ENCODE results near the gene ZFPM1. TPM values are rescaled to one million over a fixed set of nuclear protein-coding genes. Genes with fewer than 3 reads are reported as not detected.

ZFPM1 gene
- total and polyA plus RNA-seq, 8 donors: 3.6 to 22.5 (median 19.3) TPM

- ATAC-seq (no peak), FAIRE-seq (no peak), DNase-seq (no peak)
- TF ChIP-seq CTCF (IDR thresholded peaks at IDR 0.05): no peak
- WGBS, 2 donors: 63 to 70% methylated on average over 16 of the region's 16 CpGs
- Histone ChIP-seq H3K4me1 (peaks cover 15 to 36% (median 16%) of the 10 kb centered on the region in 3 donors), H3K9me3 (no peaks in the 10 kb centered on the region), H3K36me3 (no peaks in the 10 kb centered on the region), H3K4me3 (no peak overlapping the region), H3K27ac (no peak overlapping the region), H3K27me3 (no peaks in the 10 kb centered on the region)
- intact Hi-C loops (cut with DNase I): no loop called here
These were observed 10.3 kb downstream of the ZFPM1 start for GRCh38 chr16:88463411-88463810.

DNA sequence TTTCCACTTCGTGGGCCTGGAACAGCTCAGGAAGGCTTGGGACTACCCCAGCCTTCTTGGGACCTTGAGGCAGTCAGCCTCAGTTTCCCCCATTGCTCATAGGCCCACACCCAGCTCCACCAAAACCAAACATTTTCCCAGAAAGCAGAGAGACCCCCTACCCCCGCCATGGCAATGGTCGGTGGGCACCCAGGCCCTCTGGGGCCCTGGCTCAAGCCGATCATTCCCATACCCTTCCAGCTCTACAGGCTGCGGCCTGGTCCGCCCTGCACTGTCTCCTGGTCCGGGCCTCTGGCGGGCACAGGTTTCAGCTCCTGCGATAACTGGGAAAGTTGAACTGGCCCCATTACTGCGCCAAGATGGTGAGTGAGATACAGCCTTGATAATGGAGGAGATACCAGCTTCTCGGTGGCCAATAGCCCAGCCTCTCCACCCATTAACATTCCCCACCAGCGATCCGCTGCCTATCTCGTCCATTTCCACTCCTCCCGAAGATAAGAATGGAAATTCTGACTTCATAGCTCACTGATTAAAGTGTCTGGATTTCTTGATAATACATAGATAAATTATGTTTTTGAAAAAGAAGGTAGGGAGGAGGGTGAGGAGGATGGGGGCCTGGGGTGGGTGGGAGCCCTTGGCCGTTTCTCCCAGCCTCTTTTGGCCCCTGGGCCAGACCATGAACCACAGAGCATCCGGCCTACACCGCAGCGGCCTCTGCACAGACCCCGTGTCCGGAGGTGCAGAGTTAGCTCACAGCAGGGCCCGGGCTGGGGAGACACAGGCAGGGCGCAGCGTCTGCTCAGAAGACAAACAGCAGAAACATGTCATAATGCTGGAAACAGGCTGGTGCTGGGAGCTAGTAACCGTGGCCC, 11.6 kb downstream of the ZFPM1 start:
- WGBS, 2 donors: 54 to 56% methylated on average over 25 of the region's 25 CpGs
- Histone ChIP-seq H3K27me3 (no peaks in the 10 kb centered on the region), H3K4me3 (no peak overlapping the region), H3K9me3 (no peaks in the 10 kb centered on the region), H3K36me3 (no peaks in the 10 kb centered on the region), H3K4me1 (peaks cover 7 to 32% (median 16%) of the 10 kb centered on the region in 3 donors), H3K27ac (no peak overlapping the region)
- intact Hi-C loops (cut with DNase I): no loop called here
- ATAC-seq: no peak
- no peak for FAIRE-seq
- DNase-seq: no peak
- no peak for TF ChIP-seq CTCF (IDR thresholded peaks at IDR 0.05)

DNA sequence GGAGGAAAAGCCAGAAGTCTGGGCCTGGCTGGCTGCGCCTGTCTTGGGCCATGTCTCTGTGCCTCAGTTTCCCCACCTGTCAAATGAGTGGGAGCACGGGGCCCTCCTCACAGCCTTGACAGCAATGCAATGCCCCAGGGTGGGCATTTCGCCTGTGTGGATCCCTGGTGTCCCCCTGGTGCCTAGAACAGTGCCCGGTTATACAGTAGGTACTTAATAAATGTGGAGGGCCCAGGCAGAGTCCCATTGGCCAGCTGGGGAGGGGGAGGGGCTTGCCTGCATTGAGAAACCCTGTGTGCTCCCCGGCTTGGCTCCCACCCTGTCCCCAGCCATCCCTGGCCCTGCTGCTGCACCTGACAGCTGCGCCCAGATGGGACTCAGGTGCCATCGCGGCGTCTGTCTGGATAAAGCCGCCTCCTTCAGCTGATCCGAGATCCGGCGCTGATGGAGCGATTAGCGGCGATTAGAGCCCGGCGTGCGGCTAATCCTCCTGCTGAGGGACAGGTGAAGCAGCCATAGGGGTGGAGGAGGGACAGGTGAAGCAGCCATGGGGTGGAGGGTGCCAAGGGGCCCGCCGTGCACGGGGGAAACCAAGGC, 12.4 kb downstream of the ZFPM1 start:
- no peak overlapping the region for H3K27ac ChIP-seq
- no peak for TF ChIP-seq CTCF (IDR thresholded peaks at IDR 0.05)
- H3K4me1 ChIP-seq: peaks cover 7 to 29% (median 16%) of the 10 kb centered on the region in 3 donors
- 75 to 79% methylated on average over 22 of the region's 22 CpGs for WGBS, 2 donors
- DNase-seq: no peak
- no peak for ATAC-seq
- H3K36me3 ChIP-seq: no peaks in the 10 kb centered on the region
- no peaks in the 10 kb centered on the region for H3K9me3 ChIP-seq
- H3K4me3 ChIP-seq: no peak overlapping the region
- intact Hi-C loops (cut with DNase I): no loop called here
- no peak for FAIRE-seq
- H3K27me3 ChIP-seq: no peaks in the 10 kb centered on the region

- peaks cover 7 to 26% (median 16%) of the 10 kb centered on the region in 3 donors for H3K4me1 ChIP-seq
- DNase-seq (no peak), FAIRE-seq (no peak), ATAC-seq (no peak)
- H3K27ac ChIP-seq: no peak overlapping the region
- H3K36me3 ChIP-seq: no peaks in the 10 kb centered on the region
- no peaks in the 10 kb centered on the region for H3K27me3 ChIP-seq
- no peak overlapping the region for H3K4me3 ChIP-seq
- H3K9me3 ChIP-seq: no peaks in the 10 kb centered on the region
- WGBS, 2 donors: 71 to 77% methylated on average over 15 of the region's 15 CpGs
- TF ChIP-seq CTCF (IDR thresholded peaks at IDR 0.05): no peak
- intact Hi-C loops (cut with DNase I): no loop called here
These were observed 13.2 kb downstream of the ZFPM1 start for GRCh38 chr16:88466175-88466862.
